NCI-H128 (cell line): ENCODE results near the gene SLC25A47.

Experiments used
- DNase-seq: peaks from one replicate; lab custom pipeline; 2025; ENCODE audit not compliant: unreplicated experiment; lab: John Stamatoyannopoulos, UW

SLC25A47 gene

GRCh38 chr14:100322138-100322957 is 791 bp upstream of the SLC25A47 start:
- no peak for DNase-seq

DNA sequence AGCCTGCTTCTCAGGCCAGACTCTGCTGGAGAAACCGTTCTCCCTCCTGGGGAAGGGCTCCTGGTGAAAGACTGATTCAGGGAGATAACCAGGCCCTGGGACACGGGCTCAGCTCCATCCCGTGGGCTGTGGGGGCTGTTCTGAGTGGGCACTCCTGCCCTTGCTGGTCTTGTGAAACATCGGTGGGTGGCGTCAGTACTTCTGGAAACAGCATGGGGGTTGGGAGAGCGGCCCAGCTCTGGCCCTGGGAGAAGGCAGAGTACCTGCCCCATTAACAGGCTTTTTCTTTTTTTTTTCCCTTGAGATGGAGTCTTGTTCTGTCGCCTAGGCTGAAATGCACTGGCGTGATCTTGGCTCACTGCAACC is 786 bp downstream of the SLC25A47 start:
- DNase-seq: no peak

DNA sequence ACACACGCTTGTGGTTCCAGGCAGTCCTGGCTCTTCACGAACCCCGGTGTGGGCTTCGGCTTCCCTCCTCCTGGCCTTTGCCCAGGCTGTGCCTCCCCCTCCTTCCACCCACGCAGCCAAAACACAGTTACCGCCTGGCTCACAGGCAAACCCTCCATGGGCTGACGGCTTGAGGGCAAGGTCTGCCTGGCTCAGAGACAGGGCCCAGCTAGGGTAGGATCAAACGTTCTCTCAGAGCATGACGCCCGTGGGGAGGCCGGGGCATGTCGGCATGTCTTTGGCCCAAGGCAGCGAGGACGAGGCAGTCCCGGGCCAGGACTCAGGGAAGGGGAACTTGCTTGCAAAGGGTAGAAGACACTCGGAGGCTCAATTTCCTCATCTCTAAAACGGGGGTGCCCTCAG is 2.1 kb downstream of the SLC25A47 start:
- no peak for DNase-seq

DNA sequence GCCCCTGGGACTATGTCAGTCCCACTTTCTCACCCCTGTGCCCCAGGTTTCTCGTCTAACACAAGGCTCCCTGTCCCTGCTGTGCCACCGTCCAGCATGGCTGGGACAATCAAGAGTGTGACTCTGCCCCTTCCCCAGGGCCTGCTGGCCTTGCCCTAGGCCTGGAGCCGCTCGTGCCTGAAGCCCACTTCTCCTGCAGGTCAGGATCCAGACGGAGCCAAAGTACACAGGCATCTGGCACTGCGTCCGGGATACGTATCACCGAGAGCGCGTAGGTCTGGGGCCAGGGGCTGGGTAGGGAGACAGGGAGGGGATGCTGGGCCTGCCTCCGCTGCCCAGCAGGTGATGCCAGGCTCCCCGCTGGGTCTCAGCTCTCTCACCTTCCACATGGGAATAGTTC is 2.8 kb downstream of the SLC25A47 start:
- no peak for DNase-seq

DNA sequence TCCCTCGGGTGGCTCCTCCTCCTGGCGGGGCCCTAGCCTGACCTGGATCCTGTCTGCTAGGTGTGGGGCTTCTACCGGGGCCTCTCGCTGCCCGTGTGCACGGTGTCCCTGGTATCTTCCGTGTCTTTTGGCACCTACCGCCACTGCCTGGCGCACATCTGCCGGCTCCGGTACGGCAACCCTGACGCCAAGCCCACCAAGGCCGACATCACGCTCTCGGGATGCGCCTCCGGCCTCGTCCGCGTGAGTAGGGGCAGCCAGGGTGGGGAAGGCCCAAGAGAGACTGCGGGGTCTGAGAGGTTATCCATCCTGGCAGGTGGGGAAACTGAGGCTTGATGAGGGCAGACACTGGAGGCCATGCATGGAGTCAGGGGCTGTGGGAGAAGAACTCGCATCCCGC is 4.0 kb downstream of the SLC25A47 start:
- DNase-seq: no peak

DNA sequence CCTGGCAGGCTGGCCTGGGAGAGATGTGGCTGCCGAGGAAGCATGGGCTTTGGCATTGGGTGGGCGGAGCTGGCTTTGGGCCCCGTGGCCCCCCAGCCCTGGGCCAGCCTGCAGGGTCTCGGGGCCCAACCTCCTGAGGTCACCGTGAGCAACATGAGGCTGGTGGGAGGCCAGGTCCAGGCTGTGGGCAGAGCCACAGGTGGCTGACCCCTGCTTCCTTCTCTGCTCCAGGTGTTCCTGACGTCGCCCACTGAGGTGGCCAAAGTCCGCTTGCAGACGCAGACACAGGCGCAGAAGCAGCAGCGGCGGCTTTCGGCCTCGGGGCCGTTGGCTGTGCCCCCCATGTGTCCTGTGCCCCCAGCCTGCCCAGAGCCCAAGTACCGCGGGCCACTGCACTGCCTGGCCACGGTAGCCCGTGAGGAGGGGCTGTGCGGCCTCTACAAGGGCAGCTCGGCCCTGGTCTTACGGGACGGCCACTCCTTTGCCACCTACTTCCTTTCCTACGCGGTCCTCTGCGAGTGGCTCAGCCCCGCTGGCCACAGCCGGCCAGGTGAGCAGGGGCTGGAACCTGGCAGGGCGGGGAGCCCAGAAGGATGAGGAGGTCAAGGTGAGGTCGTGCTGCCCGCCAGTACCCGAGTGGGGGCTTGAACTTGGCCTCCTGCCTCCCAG is 5.5 kb downstream of the SLC25A47 start:
- DNase-seq: no peak

GRCh38 chr14:100329233-100330006 is 6.3 kb downstream of the SLC25A47 start:
- no peak for DNase-seq

- DNase-seq: no peak
Measured at GRCh38 chr14:100330007-100330344, 6.8 kb downstream of the SLC25A47 start.

DNA sequence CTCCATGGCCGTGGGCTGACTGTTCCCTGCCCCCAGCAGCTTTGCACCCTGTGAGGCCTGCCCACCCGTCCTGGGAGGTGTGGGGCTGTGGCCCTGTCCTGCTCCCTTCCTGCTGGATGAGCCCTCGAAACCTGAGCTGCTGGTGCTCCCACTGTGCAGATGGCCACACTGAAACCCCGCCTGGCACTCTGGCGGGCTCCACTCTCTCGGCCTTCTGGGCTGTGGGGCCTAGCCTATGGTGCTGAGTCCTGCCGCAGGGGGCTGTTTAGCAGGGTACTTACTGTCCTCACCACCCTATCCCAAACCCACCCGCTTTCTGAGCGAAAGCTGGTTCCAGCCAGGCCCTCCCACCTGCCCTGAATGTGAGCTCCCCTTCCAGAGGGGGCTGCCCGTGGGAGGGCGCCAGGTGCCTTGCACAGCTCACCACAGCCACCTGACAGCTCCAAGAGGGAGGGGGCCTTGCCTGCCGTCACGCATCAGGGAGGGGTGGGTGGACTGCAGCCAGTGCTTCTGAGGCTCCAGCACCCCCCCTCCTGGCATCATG is 7.3 kb downstream of the SLC25A47 start:
- no peak for DNase-seq

DNA sequence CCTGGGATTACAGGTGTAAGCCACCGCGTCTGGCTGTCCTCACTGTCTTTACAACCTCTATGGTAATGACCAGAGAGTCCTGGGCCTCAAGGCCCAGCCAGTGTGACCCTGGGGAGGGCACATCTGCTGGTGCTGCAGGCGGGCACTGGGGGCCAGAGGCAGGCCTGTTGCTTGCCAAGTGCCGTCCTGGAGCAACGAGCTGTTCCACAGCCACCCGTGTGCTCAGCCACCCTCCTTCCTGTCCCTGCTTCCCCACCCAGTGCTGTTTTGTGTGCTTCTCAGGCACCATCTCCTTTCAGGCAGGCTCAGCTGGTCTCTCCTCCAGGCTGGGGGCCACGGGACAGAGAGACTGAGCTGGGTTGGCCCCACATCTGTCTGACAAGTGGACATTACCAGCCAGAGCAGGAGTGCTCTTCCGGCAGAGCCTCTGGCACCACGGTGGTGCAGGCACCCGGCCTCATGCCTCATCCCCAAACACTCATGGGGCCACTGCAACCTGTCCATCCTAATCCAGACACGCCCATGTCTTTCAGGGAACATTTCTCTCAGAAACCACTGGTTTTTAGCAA is 9.0 kb downstream of the SLC25A47 start:
- DNase-seq: no peak

- DNase-seq: no peak
Measured at GRCh38 chr14:100332797-100333196, 9.7 kb downstream of the SLC25A47 start.

- no peak for DNase-seq
Measured at GRCh38 chr14:100333311-100333710, 10.2 kb downstream of the SLC25A47 start.

- no peak for DNase-seq
Measured at GRCh38 chr14:100333827-100334226, 10.7 kb downstream of the SLC25A47 start.

DNA sequence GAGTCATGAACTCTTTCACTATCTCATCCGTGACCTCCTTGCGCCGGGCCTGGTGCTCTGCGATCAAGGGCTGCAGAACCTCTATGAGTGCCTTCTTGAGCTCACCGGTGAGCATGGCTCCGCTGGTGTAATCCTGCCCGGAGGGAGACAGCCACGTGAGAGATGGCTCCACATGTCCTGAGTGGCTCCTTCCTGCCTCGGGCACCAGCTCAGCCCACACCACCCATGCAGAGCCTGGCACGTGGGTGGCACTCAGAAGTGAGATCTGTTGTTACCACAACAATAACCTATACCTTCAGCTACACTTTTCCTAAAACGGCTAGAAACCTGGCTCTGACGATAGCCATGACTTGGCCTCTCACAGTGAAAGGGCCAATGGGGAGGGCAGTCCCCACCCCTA is 11.8 kb downstream of the SLC25A47 start:
- no peak for DNase-seq

GRCh38 chr14:100336618-100337530 is 13.7 kb downstream of the SLC25A47 start:
- DNase-seq: no peak

- no peak for DNase-seq
Measured at GRCh38 chr14:100339766-100340422, 16.8 kb downstream of the SLC25A47 start.

DNA sequence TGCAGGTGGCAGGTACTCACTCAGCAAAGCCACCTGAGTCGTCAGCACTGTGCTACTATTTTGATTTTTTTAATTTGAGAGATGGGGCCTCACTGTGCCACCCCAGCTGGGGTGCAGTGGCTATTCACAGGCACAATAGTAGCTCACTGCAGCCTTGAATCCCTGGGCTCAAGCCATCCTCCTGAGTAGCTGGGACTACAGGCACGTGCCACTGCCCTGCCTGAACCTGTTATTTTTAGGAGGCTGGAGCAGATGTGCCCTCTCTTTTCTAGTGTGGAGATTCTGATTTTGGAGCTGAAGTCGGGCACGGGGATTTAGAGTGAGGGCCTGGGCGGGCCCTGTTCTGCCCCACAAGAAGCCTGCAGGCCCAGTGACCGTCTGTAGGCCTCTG is 17.3 kb downstream of the SLC25A47 start:
- DNase-seq: no peak

GRCh38 chr14:100341301-100342031 is 18.3 kb downstream of the SLC25A47 start:
- DNase-seq: no peak

GRCh38 chr14:100342195-100342594 is 19.1 kb downstream of the SLC25A47 start:
- DNase-seq: no peak
